Common myeloid progenitor, CD34-positive (primary cell): ENCODE measurements around the gene SH2D7.

ENCODE experiments used
- CTCF ChIA-PET: fragments of 350-600 bp; sonication (Branson Sonifier 250); formaldehyde crosslinking; loops from one replicate; lab custom pipeline; 2021; ENCODE audit warnings: antibody characterized with exemption; lab: Charles Lee
- POLR2A ChIA-PET: fragments of 350-600 bp; sonication (Branson Sonifier 250); formaldehyde crosslinking; loops from one replicate; lab custom pipeline; 2021; ENCODE audit warnings: antibody characterized with exemption; lab: Charles Lee
- DNase-seq, 3 donors: peaks; one replicate each; pipeline versions ENCODE4 v3.0.0 to v3.0.0-alpha.2; 2013
- H3K27ac ChIP-seq, 2 experiments: 1 replicate in 1 of 2; 2 replicates in 1 of 2; pipeline ENCODE4 v1.7.0; 2013; ENCODE audit warnings: inconsistent platforms in 2 of 2, low read length in 2 of 2, mild to moderate bottlenecking in 2 of 2, low read depth in 1 of 2, moderate library complexity in 1 of 2; ENCODE audit not compliant: severe bottlenecking in 2 of 2, insufficient read depth in 1 of 2, poor library complexity in 1 of 2
- H3K27me3 ChIP-seq, 5 experiments: replicated peaks in 2 of 5; 1 replicate in 3 of 5; 2 replicates in 2 of 5; pipeline versions ENCODE4 v1.6.1 to v1.7.0; 2013; ENCODE audit warnings: low read length in 4 of 5, mild to moderate bottlenecking in 2 of 5, moderate library complexity in 2 of 5, inconsistent platforms in 1 of 5; ENCODE audit not compliant: insufficient read depth in 5 of 5, control insufficient read depth in 4 of 5
- H3K36me3 ChIP-seq, 4 experiments: 1 replicate in 2 of 4; 2 replicates in 2 of 4; pipeline versions ENCODE4 v1.6.1 to v1.7.0; 2013; ENCODE audit warnings: low read length in 3 of 4, control low read depth in 1 of 4, mild to moderate bottlenecking in 1 of 4; ENCODE audit not compliant: control insufficient read depth in 4 of 4, insufficient read depth in 4 of 4
- H3K4me1 ChIP-seq, 4 experiments: 1 replicate in 3 of 4; 2 replicates in 1 of 4; pipeline versions ENCODE4 v1.6.1 to v1.7.1; 2013; ENCODE audit warnings: low read length in 3 of 4, mild to moderate bottlenecking in 3 of 4, control low read depth in 1 of 4, inconsistent platforms in 1 of 4, moderate library complexity in 1 of 4; ENCODE audit not compliant: control insufficient read depth in 4 of 4, insufficient read depth in 4 of 4; ENCODE audit errors: control extremely low read depth in 1 of 4
- H3K4me3 ChIP-seq, 7 experiments: 1 replicate in 4 of 7; 2 replicates in 3 of 7; pipeline versions ENCODE4 v1.5.1 to v1.7.0; 2013; ENCODE audit warnings: mild to moderate bottlenecking in 7 of 7, low read length in 6 of 7, moderate library complexity in 6 of 7, inconsistent platforms in 2 of 7, low read depth in 2 of 7, control low read depth in 1 of 7; ENCODE audit not compliant: insufficient read depth in 4 of 7, control insufficient read depth in 1 of 7; ENCODE audit errors: extremely low read depth in 1 of 7
- H3K9me3 ChIP-seq, 5 experiments: 1 replicate in 4 of 5; 2 replicates in 1 of 5; pipeline versions ENCODE4 v1.6.1 to v1.7.1; 2013; ENCODE audit warnings: low read length in 4 of 5, mild to moderate bottlenecking in 2 of 5, inconsistent platforms in 1 of 5, low read depth in 1 of 5, moderate library complexity in 1 of 5; ENCODE audit not compliant: control insufficient read depth in 4 of 5, insufficient read depth in 2 of 5; ENCODE audit errors: control extremely low read depth in 1 of 5
- WGBS: methylation state at CpG from one replicate; pipeline ENCODE4 v1.1.5; 2013; ENCODE audit not compliant: insufficient coverage; 5-methylcytosine and 5-hydroxymethylcytosine counted together

The SH2D7 gene

GRCh38 chr15:78054518-78054917, 37.8 kb upstream of the SH2D7 start:
- ChIA-PET CTCF (interaction anchor here (1.0 to 6.1 kb wide), 7 partner anchors 15 to 51 kb away, joined by 3 to 62 read pairs (median 3); no protein-coding TSS in a partner anchor), POLR2A (no interaction called here)
- Histone ChIP-seq H3K4me1 (peaks cover 47 to 99% (median 87%) of the 10 kb centered on the region in 4 experiments), H3K9me3 (no peaks in the 10 kb centered on the region), H3K4me3 (no peak overlapping the region), H3K36me3 (peaks cover 2 to 35% (median 5%) of the 10 kb centered on the region in 4 experiments), H3K27me3 (no peaks in the 10 kb centered on the region), H3K27ac (peak overlapping the region in 1 of 2 experiments; percentile 37)
- 91% methylated on average over 2 of the region's 2 CpGs for WGBS
- no peak for DNase-seq

- peak overlapping the region in 1 of 2 experiments; percentile 37 for H3K27ac ChIP-seq
Observed at GRCh38 chr15:78054966-78055365, 37.4 kb upstream of the SH2D7 start.

GRCh38 chr15:78055919-78056713, 36.2 kb upstream of the SH2D7 start:
- Histone ChIP-seq H3K27me3 (no peaks in the 10 kb centered on the region), H3K9me3 (no peaks in the 10 kb centered on the region), H3K4me3 (peak overlapping the region in 4 of 7 experiments; percentile 4 to 33 (median 11)), H3K27ac (peak overlapping the region in 1 of 2 experiments; percentile 55), H3K36me3 (peaks cover 2 to 31% (median 5%) of the 10 kb centered on the region in 4 experiments), H3K4me1 (peaks cover 35 to 95% (median 75%) of the 10 kb centered on the region in 4 experiments)
- WGBS = 29% methylated on average over 1 of the region's 2 CpGs
- no peak for DNase-seq
- ChIA-PET POLR2A (interaction anchor here (0.7 kb wide), 1 partner anchor 693 kb away, joined by 5 read pairs; no protein-coding TSS in a partner anchor), CTCF (interaction anchor here (2.2 to 5.0 kb wide), 2 partner anchors 10 to 13 kb away, joined by 4 to 39 read pairs; no protein-coding TSS in a partner anchor)

More at GRCh38 chr15:78054966-78055365, 37.4 kb upstream of the SH2D7 start:
- Histone ChIP-seq H3K4me1 (peaks cover 47 to 99% (median 85%) of the 10 kb centered on the region in 4 experiments), H3K4me3 (no peak overlapping the region), H3K36me3 (peaks cover 2 to 35% (median 5%) of the 10 kb centered on the region in 4 experiments), H3K27me3 (no peaks in the 10 kb centered on the region), H3K9me3 (no peaks in the 10 kb centered on the region)
- ChIA-PET POLR2A (no interaction called here), CTCF (interaction anchor here (1.3 to 1.4 kb wide), 2 partner anchors 26 to 31 kb away, joined by 3 read pairs; no protein-coding TSS in a partner anchor)
- no CpG with 5 or more reads among the region's 1 CpG for WGBS
- DNase-seq = peak in 2 of 3 donors; percentile 70 to 77

GRCh38 chr15:78056714-78057269, 35.6 kb upstream of the SH2D7 start:
- H3K9me3 ChIP-seq = no peaks in the 10 kb centered on the region
- peaks cover 30 to 91% (median 70%) of the 10 kb centered on the region in 4 experiments for H3K4me1 ChIP-seq
- DNase-seq = peak in 2 of 3 donors; percentile 81 to 89
- no peaks in the 10 kb centered on the region for H3K27me3 ChIP-seq
- H3K27ac ChIP-seq = peak overlapping the region in 1 of 2 experiments; percentile 55
- peak overlapping the region in 2 of 7 experiments; percentile 16 to 33 for H3K4me3 ChIP-seq
- peaks cover 2 to 31% (median 5%) of the 10 kb centered on the region in 4 experiments for H3K36me3 ChIP-seq
- WGBS = 0% methylated on average over 1 of the region's 2 CpGs
- ChIA-PET CTCF (interaction anchor here (2.2 to 5.0 kb wide), 3 partner anchors 9 to 51 kb away, joined by 4 to 39 read pairs (median 10); no protein-coding TSS in a partner anchor), POLR2A (interaction anchor here (0.7 kb wide), 2 partner anchors 16 to 692 kb away, joined by 4 to 5 read pairs; no protein-coding TSS in a partner anchor)

- ChIA-PET POLR2A (interaction anchor here (0.6 kb wide), 1 partner anchor 13 kb away, joined by 3 read pairs; no protein-coding TSS in a partner anchor), CTCF (interaction anchor here (1.1 to 5.0 kb wide), 6 partner anchors 8 to 50 kb away, joined by 3 to 39 read pairs (median 6); no protein-coding TSS in a partner anchor)
- no peak for DNase-seq
- H3K27me3 ChIP-seq = no peaks in the 10 kb centered on the region
- no peak overlapping the region for H3K4me3 ChIP-seq
- H3K36me3 ChIP-seq = peaks cover 2 to 21% (median 5%) of the 10 kb centered on the region in 4 experiments
- 100% methylated on average over 1 of the region's 5 CpGs for WGBS
- peak overlapping the region in 1 of 2 experiments; percentile 45 for H3K27ac ChIP-seq
- peaks cover 20 to 89% (median 67%) of the 10 kb centered on the region in 4 experiments for H3K4me1 ChIP-seq
- no peaks in the 10 kb centered on the region for H3K9me3 ChIP-seq
Observed at GRCh38 chr15:78057803-78058202, 34.6 kb upstream of the SH2D7 start.

GRCh38 chr15:78058401-78058935, 33.9 kb upstream of the SH2D7 start:
- Histone ChIP-seq H3K4me1 (peaks cover 16 to 88% (median 66%) of the 10 kb centered on the region in 4 experiments), H3K27ac (no peak overlapping the region), H3K4me3 (no peak overlapping the region), H3K27me3 (no peaks in the 10 kb centered on the region), H3K36me3 (peaks cover 2 to 14% (median 3%) of the 10 kb centered on the region in 4 experiments), H3K9me3 (no peaks in the 10 kb centered on the region)
- no peak for DNase-seq
- 92% methylated on average over 9 of the region's 10 CpGs for WGBS
- ChIA-PET CTCF (interaction anchor here (1.1 to 5.0 kb wide), 7 partner anchors 9 to 50 kb away, joined by 3 to 39 read pairs (median 4); no protein-coding TSS in a partner anchor), POLR2A (interaction anchor here (0.7 to 1.4 kb wide), 3 partner anchors 8 to 103 kb away, joined by 3 to 4 read pairs (median 3); partner anchors contain the start of gene TBC1D2B)
